GM19023 (cell line): ENCODE results near the gene PAX1.

ENCODE experiments used
- ATAC-seq: cut with Tn5 transposase; IDR thresholded peaks from one replicate; pipeline ENCODE4 v1.9.1; 2021; ENCODE audit warnings: mild to moderate bottlenecking, moderate library complexity; ENCODE audit not compliant: unreplicated experiment

PAX1 gene

DNA sequence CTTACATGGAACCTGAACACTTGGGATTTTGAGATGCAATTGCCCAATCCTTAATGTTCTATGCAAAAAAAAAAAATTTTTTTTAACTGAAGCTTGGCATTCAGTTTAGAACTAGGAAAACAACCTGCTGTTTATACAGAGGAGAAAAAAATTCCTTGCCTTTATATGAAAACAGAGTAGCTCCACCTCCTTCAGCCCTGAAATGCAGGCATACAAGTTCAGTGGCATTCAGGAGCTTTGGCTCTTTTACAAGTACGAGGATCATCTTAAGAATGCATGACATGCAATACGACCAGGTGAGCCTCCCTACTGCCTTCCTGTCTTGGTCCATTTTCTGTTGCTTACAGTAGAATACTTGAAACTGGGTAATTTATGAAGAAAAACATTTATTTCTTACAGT is 20.4 kb downstream of the PAX1 start:
- ATAC-seq, result no peak

DNA sequence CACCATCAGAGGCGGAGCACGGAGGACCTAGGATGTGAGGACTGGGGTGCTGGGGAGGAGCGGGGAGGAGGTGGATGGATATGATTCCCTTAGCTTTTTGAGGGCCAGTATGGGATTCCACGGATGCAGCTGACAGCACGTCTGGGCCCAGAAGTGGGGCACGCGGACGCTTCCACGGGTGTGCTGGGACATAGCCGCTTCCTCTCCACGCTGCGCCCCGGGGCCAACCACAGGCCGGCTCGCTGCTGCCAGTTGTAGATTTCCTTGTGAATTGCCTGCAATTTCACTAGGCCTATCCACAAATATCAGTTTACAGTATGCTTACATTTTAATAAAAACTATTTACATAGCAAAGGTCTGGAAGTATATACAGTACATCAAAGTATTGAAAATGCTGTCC is 23.9 kb downstream of the PAX1 start:
- no peak for ATAC-seq

DNA sequence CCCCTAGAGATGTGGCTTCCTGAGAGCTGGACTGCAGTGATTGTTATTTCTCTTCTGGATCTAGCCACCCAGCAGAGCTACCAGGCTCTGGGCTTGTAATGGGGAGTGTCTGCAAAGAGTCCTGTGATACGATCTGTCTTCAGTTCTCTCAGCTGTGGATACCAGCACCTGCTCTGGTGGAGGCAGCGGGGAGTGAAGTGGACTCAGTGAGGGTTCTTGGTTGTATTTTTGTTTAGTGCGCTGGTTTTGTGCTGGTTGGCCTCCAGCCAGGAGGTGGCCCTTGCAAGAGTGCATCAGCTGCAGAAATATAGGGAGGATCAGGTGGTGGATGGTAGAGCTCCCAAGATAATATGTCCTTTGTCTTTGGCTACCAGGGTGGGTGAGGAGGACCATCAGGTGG is 33.7 kb downstream of the PAX1 start:
- ATAC-seq, result no peak

DNA sequence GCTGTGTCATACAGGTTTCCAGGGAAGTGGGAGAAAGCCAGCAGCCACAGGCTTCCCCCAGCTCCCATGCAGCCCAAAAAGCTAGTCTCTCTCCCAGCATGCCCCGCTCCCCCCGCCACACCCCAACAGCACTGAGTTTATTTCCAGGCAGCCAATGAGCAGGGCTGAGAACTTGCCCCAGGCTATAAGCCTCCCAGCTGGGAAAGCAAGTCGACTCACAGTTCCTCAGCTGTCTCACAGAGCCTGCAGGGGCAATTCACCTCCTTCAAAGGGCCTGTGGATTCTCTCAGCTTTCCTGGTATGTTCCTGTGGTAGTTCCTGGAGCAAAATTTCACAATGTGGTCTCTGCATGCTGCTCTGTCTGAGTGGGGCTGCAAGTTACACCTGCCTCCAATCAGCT is 34.2 kb downstream of the PAX1 start:
- no peak for ATAC-seq

DNA sequence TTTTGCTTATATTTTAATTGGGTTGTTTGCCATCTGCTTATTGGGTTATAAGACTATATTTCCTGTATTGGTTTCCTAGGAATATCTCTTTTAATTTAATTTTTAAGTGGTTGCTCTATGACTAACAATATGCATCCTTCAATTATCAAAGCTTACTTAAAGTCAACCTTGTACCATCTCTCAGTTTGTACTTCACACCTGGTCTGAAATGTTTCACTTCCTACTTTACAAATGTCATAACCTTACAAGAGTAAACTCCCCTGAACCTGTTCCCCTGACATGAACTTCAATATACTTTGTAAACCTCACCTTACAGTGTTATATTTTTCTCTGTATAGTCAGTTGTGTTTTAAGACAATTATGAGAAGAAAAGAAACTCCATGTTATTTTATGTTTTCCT is 35.8 kb downstream of the PAX1 start:
- no peak for ATAC-seq

DNA sequence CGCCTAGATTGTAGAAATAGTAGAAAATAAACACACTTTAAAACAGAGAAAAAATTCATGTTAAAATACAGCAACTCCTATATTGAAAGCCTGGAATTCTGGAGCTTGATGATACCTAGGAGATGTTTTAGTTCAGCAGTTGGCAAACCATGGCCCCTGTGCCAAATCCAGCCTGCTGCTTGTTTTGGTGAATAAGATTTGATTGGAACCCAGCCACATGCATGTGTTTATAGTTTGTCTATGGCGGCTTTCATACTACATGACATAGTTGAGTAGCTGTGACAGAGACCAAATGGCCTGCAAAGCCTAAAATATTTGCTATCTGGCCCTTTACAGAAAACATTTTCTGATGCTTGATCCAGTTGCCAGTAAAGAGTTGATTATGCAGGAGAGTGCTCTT is 57.2 kb downstream of the PAX1 start:
- no peak for ATAC-seq

DNA sequence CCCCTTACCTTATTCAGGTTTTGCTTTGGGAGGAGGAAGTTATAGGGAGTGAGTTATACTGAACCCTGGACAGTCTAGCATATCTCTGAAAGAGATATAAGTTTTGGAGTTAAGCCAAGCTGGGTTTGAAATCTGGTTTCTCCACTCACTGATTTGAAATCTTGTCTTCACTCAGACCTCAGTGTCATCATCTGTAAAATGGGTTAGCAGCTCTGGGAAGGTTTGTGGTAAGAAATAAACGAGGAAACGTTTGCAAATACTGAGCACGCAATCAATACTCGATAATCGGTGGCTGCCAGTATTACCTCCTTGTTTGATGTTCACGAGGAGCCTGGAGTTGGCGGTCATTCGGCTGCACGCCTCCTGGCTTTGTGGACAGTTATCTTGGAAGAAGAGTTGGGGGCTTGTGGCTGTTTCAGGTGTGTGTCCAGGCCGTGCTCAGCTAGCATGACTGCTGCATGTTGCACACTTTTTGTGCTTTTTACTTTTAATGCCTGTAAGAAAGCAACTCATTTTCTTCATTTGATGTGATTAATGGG is 61.8 kb downstream of the PAX1 start:
- ATAC-seq, result no peak

DNA sequence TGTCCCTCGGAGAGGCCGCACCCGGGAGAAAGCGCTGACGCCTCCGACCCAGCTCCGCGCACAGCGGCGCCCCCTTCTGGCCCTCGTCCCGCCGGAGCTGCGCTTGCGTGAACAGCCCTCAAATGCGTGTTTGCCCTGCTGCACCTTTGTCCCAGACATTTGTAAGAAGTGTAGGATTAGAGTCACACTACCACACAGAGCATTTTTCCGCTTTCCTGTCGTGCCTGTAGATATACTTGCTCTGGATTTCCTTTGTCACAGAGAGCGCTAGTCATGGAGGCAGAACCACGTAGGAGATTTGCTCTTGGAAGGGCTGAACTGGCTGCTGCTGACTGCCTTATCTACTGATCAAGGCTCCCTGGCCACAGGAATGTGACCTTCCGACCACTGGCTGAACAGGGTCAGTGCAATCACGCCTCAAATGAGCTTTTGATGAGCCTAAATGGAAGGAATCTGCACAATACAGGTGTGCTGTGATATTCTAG is 62.3 kb downstream of the PAX1 start:
- ATAC-seq, result no peak
